ENCODE results near the gene AKR1E2.

The AKR1E2 gene

GRCh38 chr10:4825868-4826791, at the start of gene AKR1E2:
Gene AKR1E2, plus strand, starts transcription at chr10:4826207. Its CDS starts 118 bp downstream, at chr10:4826325.
- DNase-seq, result no peak

- no peak for DNase-seq
These were observed 49.8 kb upstream of the AKR1E2 start for GRCh38 chr10:4776234-4776638.

- no peak for DNase-seq
These were observed 47.2 kb upstream of the AKR1E2 start for GRCh38 chr10:4778761-4779160.

- DNase-seq, result no peak
These were observed 45.9 kb upstream of the AKR1E2 start for GRCh38 chr10:4780091-4780490.

- no peak for DNase-seq
These were observed 45.2 kb upstream of the AKR1E2 start for GRCh38 chr10:4780782-4781181.

- no peak for DNase-seq
These were observed 44.1 kb upstream of the AKR1E2 start for GRCh38 chr10:4781955-4782354.

- no peak for DNase-seq
These were observed 41.2 kb upstream of the AKR1E2 start for GRCh38 chr10:4784667-4785333.

- no peak for DNase-seq
These were observed 39.8 kb upstream of the AKR1E2 start for GRCh38 chr10:4786043-4786839.

- no peak for DNase-seq
These were observed 36.0 kb upstream of the AKR1E2 start for GRCh38 chr10:4790045-4790444.

- DNase-seq, result no peak
These were observed 35.1 kb upstream of the AKR1E2 start for GRCh38 chr10:4790922-4791321.

- no peak for DNase-seq
These were observed 33.6 kb upstream of the AKR1E2 start for GRCh38 chr10:4792381-4792780.

GRCh38 chr10:4801405-4801804, 24.6 kb upstream of the AKR1E2 start:
- no peak for DNase-seq

- no peak for DNase-seq
These were observed 23.1 kb upstream of the AKR1E2 start for GRCh38 chr10:4802711-4803487.

GRCh38 chr10:4803822-4804221, 22.2 kb upstream of the AKR1E2 start:
- DNase-seq, result no peak

GRCh38 chr10:4804465-4804864, 21.5 kb upstream of the AKR1E2 start:
- no peak for DNase-seq

GRCh38 chr10:4806534-4806933, 19.5 kb upstream of the AKR1E2 start:
- DNase-seq, result no peak

GRCh38 chr10:4807761-4808507, 18.1 kb upstream of the AKR1E2 start:
- DNase-seq, result no peak

GRCh38 chr10:4809156-4809555, 16.9 kb upstream of the AKR1E2 start:
- DNase-seq, result no peak

- no peak for DNase-seq
These were observed 15.9 kb upstream of the AKR1E2 start for GRCh38 chr10:4810092-4810491.

- no peak for DNase-seq
These were observed 14.0 kb upstream of the AKR1E2 start for GRCh38 chr10:4812046-4812445.

- DNase-seq, result no peak
These were observed 13.0 kb upstream of the AKR1E2 start for GRCh38 chr10:4813023-4813422.

GRCh38 chr10:4813496-4813895, 12.5 kb upstream of the AKR1E2 start:
- no peak for DNase-seq
